Ecto neural progenitor cell (in vitro differentiated cells): ENCODE results near the gene TNS3.
"Not testable (repeated sequence)": the region's sequence is repeated elsewhere in the genome, so short reads cannot be mapped to it uniquely, and the experiment has no call there.

Source experiments
- DNase-seq: peaks from one replicate; pipeline ENCODE4 v3.0.0-alpha.2; 2018; ENCODE audit warnings: low spot score

TNS3 gene

GRCh38 chr7:47602272-47603004 lies 20.5 kb upstream of the TNS3 start:
- no peak for DNase-seq

GRCh38 chr7:47601881-47602249 lies 20.0 kb upstream of the TNS3 start:
- no peak for DNase-seq

- DNase-seq = no peak
Observed at GRCh38 chr7:47601119-47601880, 19.4 kb upstream of the TNS3 start.

- no peak for DNase-seq
Observed at GRCh38 chr7:47600199-47601118, 18.5 kb upstream of the TNS3 start.

GRCh38 chr7:47597379-47597778 lies 15.5 kb upstream of the TNS3 start:
- DNase-seq = no peak

- DNase-seq = no peak
Observed at GRCh38 chr7:47596502-47597202, 14.7 kb upstream of the TNS3 start.

GRCh38 chr7:47594406-47594805 lies 12.5 kb upstream of the TNS3 start:
- DNase-seq = no peak

GRCh38 chr7:47591655-47592572 lies 10.0 kb upstream of the TNS3 start:
- no peak for DNase-seq

GRCh38 chr7:47591089-47591654 lies 9.3 kb upstream of the TNS3 start:
- DNase-seq = no peak

GRCh38 chr7:47590215-47590614 lies 8.3 kb upstream of the TNS3 start:
- not testable (repeated sequence) for DNase-seq

- no peak for DNase-seq
Observed at GRCh38 chr7:47588704-47589225, 6.9 kb upstream of the TNS3 start.

GRCh38 chr7:47587976-47588375 lies 6.1 kb upstream of the TNS3 start:
- no peak for DNase-seq

GRCh38 chr7:47587351-47587750 lies 5.4 kb upstream of the TNS3 start:
- DNase-seq = no peak

GRCh38 chr7:47586925-47587324 lies 5.0 kb upstream of the TNS3 start:
- no peak for DNase-seq

- not testable (repeated sequence) for DNase-seq
Observed at GRCh38 chr7:47586161-47586670, 4.3 kb upstream of the TNS3 start.

- no peak for DNase-seq
Observed at GRCh38 chr7:47584536-47584895, 2.6 kb upstream of the TNS3 start.

GRCh38 chr7:47583739-47584535 lies 2.0 kb upstream of the TNS3 start:
- no peak for DNase-seq

- no peak for DNase-seq
Observed at GRCh38 chr7:47582764-47583738, 1.1 kb upstream of the TNS3 start.
